Tracheal epithelial cell (primary cell): Measurements from ENCODE around the gene MEIOSIN. TPM values are rescaled to one million over a fixed set of nuclear protein-coding genes. Genes with fewer than 3 reads are reported as not detected.

Source experiments
- total RNA-seq: library from RNA; depleted of rRNA; stranded (reverse); fragments of >200 nt; gene quantifications from 2 replicates; pipeline ENCODE4 v1.2.1, GENCODE V29; 2014

Gene MEIOSIN
- total RNA-seq: not detected in 2 replicates

GRCh38 chr19:45733160-45733810, at the start of gene MEIOSIN:
MEIOSIN (plus strand) TSS chr19:45733439; CDS start chr19:45735377, 1,938 bp downstream.

DNA sequence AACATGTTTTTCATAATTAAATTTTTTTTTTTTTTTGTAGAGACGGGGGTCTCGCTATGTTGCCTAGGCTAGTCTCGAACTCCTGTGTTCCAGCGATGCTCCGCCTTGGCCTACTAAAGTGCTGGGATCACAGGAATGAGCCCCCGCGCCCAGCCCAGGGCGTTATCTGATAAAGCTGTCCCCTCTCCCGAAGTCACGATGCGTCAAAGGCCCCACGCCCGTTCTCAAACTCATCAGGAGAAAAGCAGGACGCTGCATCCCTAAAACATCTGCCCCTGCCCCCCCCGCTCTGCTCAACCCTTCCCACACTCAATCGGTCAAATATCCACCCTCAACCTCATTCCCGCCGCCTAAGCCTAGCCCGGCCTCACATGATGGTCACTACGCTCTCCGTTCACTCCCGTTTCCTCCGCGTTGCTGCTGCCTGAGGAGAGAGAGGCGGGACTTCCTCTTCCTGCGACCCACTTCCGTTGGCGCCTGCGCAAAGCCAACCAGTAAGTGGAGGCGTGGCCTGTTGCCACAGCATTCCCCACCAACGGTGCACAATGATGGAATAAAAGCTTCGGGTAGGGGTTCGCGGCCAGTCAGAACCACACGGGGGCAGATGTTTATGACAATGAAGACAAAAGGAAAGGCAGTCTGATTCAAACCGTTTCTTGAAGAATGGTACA, 41.6 kb upstream of the MEIOSIN start, which contains the start of gene SNRPD2:
Gene SNRPD2, minus strand, starts transcription at position 438 of the 671 bp plus-strand sequence. Its CDS starts 65 bp downstream, at position 373.

DNA sequence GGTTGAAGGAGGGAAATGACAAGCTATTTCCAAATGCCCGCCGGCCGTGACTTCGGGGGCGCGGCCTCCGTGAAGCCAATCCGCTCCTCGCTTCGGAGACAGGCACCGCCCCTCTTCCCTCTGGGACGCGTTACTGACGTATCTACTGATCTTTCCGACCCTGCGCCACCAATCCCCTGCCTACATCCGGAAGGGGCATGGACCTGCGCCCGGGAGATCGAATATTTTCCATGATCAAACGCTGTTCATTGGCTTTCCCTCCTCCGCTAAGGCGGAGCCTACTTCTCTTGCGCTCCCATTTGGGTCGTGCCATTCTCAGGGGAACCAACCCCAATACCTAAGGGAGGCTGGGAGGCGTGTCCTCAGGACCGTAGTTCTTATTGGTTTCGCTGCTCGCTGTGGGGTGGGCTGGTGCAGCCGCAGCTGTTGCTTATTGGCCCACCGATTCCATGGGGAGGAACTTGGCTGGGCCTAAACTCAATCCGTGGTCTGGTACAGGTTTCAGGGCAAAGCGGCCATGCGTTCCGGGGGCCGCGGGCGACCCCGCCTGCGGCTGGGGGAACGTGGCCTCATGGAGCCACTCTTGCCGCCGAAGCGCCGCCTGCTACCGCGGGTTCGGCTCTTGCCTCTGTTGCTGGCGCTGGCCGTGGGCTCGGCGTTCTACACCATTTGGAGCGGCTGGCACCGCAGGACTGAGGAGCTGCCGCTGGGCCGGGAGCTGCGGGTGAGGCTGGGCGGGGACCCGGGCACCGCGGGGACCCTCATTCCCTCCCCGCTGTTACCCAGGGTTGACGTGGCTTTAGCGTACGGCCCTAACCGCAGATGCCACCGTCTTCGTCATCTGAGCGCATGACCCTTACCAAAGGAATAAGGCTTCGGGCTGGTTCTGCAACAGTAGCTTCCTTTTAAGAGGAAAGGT, 40.8 kb upstream of the MEIOSIN start, which contains the start of gene QPCTL:
Gene QPCTL, plus strand, starts transcription at position 480 of the 919 bp plus-strand sequence. Its CDS starts 38 bp downstream, at position 518.

GRCh38 chr19:45730368-45731288, 2.6 kb upstream of the MEIOSIN start, which contains the start of gene FBXO46:
FBXO46 (minus strand) TSS chr19:45730896; CDS start chr19:45713495, 17,401 bp downstream.

GRCh38 chr19:45768984-45769782, 35.9 kb downstream of the MEIOSIN start, which contains the start of gene SIX5:
SIX5 (minus strand) TSS chr19:45769252; CDS start chr19:45768844, 408 bp downstream.

DNA sequence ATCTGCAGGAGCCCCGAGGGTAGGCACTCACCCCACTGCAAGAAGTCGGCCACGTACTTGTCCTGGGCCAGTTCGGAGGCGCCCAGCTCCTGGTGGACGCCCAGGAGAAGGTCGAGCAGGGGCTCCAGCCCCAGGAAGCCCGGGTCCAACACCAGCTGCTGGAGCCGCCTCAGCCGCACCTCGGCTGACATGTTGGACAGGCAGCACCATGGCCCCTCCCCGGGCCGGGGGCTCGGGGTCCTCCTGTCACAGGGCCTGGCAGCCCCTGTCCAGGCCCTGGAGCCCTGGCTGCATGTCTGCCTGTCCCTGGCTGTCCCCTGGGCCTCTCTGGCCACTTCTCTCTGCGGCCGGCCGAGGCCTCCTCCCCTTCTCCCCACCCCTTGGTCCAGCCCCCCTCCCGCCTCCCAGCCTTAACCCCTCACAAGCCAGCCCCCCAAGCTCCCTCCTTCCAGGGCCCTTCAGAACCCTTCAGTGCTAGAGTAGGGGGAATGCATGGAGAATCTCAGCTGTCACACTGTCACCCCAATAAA, 49.0 kb downstream of the MEIOSIN start, which contains the start of gene DMPK:
Gene DMPK, minus strand, starts transcription at position 329 of the 530 bp plus-strand sequence. Its CDS starts 138 bp downstream, at position 191.

GRCh38 chr19:45792470-45793177, 59.4 kb downstream of the MEIOSIN start, which contains the start of gene DMWD:
DMWD (minus strand) TSS chr19:45792845; CDS start chr19:45792756, 89 bp downstream.

Other genes starting within 250 kb of the MEIOSIN start
- gene RTN2, start 236.4 kb upstream of the MEIOSIN start, total RNA-seq: 3.6 and 10.6 TPM in 2 replicates
- 0.64 and 1.4 TPM in 2 replicates for gene PPM1N, start 235.0 kb upstream of the MEIOSIN start, total RNA-seq
- gene VASP, start 226.0 kb upstream of the MEIOSIN start, total RNA-seq: 97.2 and 161 TPM in 2 replicates
- gene OPA3, start 148.6 kb upstream of the MEIOSIN start, total RNA-seq: 4.8 and 5.1 TPM in 2 replicates
- not detected in 2 replicates for gene GPR4, start 131.2 kb upstream of the MEIOSIN start, total RNA-seq
- gene EML2, start 94.0 kb upstream of the MEIOSIN start, total RNA-seq: 84.8 and 113 TPM in 2 replicates
- 0.43 and 0.96 TPM in 2 replicates for gene GIPR, start 65.2 kb upstream of the MEIOSIN start, total RNA-seq
- gene SNRPD2, start 41.5 kb upstream of the MEIOSIN start, total RNA-seq: 284 and 297 TPM in 2 replicates
- 10.7 and 16.1 TPM in 2 replicates for gene QPCTL, start 40.8 kb upstream of the MEIOSIN start, total RNA-seq
- 6.0 TPM in 2 replicates for gene FBXO46, start 2.5 kb upstream of the MEIOSIN start, total RNA-seq
- gene SIX5, start 35.8 kb downstream of the MEIOSIN start, total RNA-seq: 4.8 and 5.8 TPM in 2 replicates
- gene DMPK, start 49.1 kb downstream of the MEIOSIN start, total RNA-seq: 5.1 and 9.6 TPM in 2 replicates
- gene DMWD, start 59.4 kb downstream of the MEIOSIN start, total RNA-seq: 27.0 and 33.5 TPM in 2 replicates
- not detected in 2 replicates for gene RSPH6A, start 81.9 kb downstream of the MEIOSIN start, total RNA-seq
- gene SYMPK, start 129.7 kb downstream of the MEIOSIN start, total RNA-seq: 23.6 and 24.5 TPM in 2 replicates
- gene FOXA3, start 130.9 kb downstream of the MEIOSIN start, total RNA-seq: 0.24 TPM in 1 of 2 replicates, not detected in the other
- gene IRF2BP1, start 152.7 kb downstream of the MEIOSIN start, total RNA-seq: 21.7 and 26.9 TPM in 2 replicates
- 1.7 and 2.7 TPM in 2 replicates for gene MYPOP, start 169.2 kb downstream of the MEIOSIN start, total RNA-seq
- not detected in 2 replicates for gene NANOS2, start 181.3 kb downstream of the MEIOSIN start, total RNA-seq
- gene NOVA2, start 240.4 kb downstream of the MEIOSIN start, total RNA-seq: under 0.01 TPM in 1 of 2 replicates, not detected in the other